HG03139 (cell line): ENCODE measurements around the gene PTGR3.

ENCODE experiments used
- ATAC-seq: cut with Tn5 transposase; IDR thresholded peaks from one replicate; pipeline ENCODE4 v1.9.1; 2021; ENCODE audit not compliant: unreplicated experiment

Gene PTGR3

GRCh38 chr18:75238100-75238499, 29.2 kb upstream of the PTGR3 start:
- ATAC-seq: no peak

GRCh38 chr18:75235896-75236295, 27.0 kb upstream of the PTGR3 start:
- ATAC-seq: no peak

- ATAC-seq: no peak
These were observed 26.0 kb upstream of the PTGR3 start for GRCh38 chr18:75234901-75235300.

GRCh38 chr18:75231053-75231406, 22.1 kb upstream of the PTGR3 start:
- ATAC-seq: no peak

- no peak for ATAC-seq
These were observed 21.5 kb upstream of the PTGR3 start for GRCh38 chr18:75230163-75231052.

- ATAC-seq: no peak
These were observed 20.5 kb upstream of the PTGR3 start for GRCh38 chr18:75229437-75229836.

GRCh38 chr18:75228967-75229366, 20.0 kb upstream of the PTGR3 start:
- ATAC-seq: no peak

GRCh38 chr18:75227535-75228296, 18.8 kb upstream of the PTGR3 start:
- ATAC-seq: no peak

- ATAC-seq: no peak
These were observed 18.0 kb upstream of the PTGR3 start for GRCh38 chr18:75226956-75227316.

GRCh38 chr18:75226286-75226955, 17.5 kb upstream of the PTGR3 start:
- no peak for ATAC-seq

- ATAC-seq: no peak
These were observed 14.9 kb upstream of the PTGR3 start for GRCh38 chr18:75223687-75224347.

GRCh38 chr18:75222407-75222806, 13.5 kb upstream of the PTGR3 start:
- ATAC-seq: no peak

GRCh38 chr18:75221897-75222296, 13.0 kb upstream of the PTGR3 start:
- no peak for ATAC-seq

- ATAC-seq: no peak
These were observed 12.5 kb upstream of the PTGR3 start for GRCh38 chr18:75221397-75221796.

GRCh38 chr18:75220551-75221355, 11.8 kb upstream of the PTGR3 start:
- no peak for ATAC-seq

- no peak for ATAC-seq
These were observed 10.9 kb upstream of the PTGR3 start for GRCh38 chr18:75219745-75220375.

- no peak for ATAC-seq
These were observed 9.4 kb upstream of the PTGR3 start for GRCh38 chr18:75218065-75218923.

- ATAC-seq: no peak
These were observed 8.2 kb upstream of the PTGR3 start for GRCh38 chr18:75216911-75217689.
